PC-9 (cell line): ENCODE data around the gene GPRC5C. TPM values are rescaled to one million over a fixed set of nuclear protein-coding genes. Genes with fewer than 3 reads are reported as not detected.
A peak's percentile ranks its signal among the peaks of the same experiment; 100 is the strongest.

Experiments
- BruUV-seq: library from RNA; stranded (reverse); fragments of 400-500 nt; replicated peaks from 2 replicates; lab custom pipeline; 2021; lab: Mats Ljungman, UMichigan
- CTCF ChIA-PET: fragments of 300-600 bp; sonication (Branson Sonifier 250); formaldehyde crosslinking; loops from one replicate; lab custom pipeline; 2022; ENCODE audit warnings: antibody characterized with exemption; lab: Charles Lee
- POLR2A ChIA-PET: fragments of 300-600 bp; sonication (Branson Sonifier 250); formaldehyde crosslinking; loops from one replicate; lab custom pipeline; 2022; ENCODE audit warnings: antibody characterized with exemption; ENCODE audit not compliant: unreplicated experiment; lab: Charles Lee
- DNase-seq, 2 experiments: peaks; one replicate each; pipeline versions ENCODE4 v3.0.0 to v3.0.0-alpha.2; 2015 to 2022; ENCODE audit warnings: mixed read lengths in 1 of 2
- H2AFZ ChIP-seq: fragments of 200-600 bp; sonication (generic); 2 replicates; pipeline ENCODE4 v1.8.1; 2017; ENCODE audit warnings: antibody characterized with exemption
- H3F3A ChIP-seq: fragments of 200-600 bp; sonication (generic); 2 replicates; pipeline ENCODE4 v1.8.1; 2017; ENCODE audit warnings: antibody characterized with exemption, mild to moderate bottlenecking, low read depth; ENCODE audit not compliant: insufficient read depth
- H3K27ac ChIP-seq: fragments of 200-600 bp; sonication (generic); 2 replicates; pipeline ENCODE4 v1.6.1; 2016; ENCODE audit warnings: mixed run types
- H3K27me3 ChIP-seq: fragments of 200-600 bp; sonication (generic); 2 replicates; pipeline ENCODE4 v1.6.1; 2016; ENCODE audit warnings: low read depth, mixed run types; ENCODE audit not compliant: insufficient read depth
- H3K36me3 ChIP-seq: fragments of 200-600 bp; sonication (generic); 2 replicates; pipeline ENCODE4 v1.6.1; 2016; ENCODE audit warnings: low read depth, mixed run types
- H3K4me1 ChIP-seq: fragments of 200-600 bp; sonication (generic); replicated peaks from 2 replicates; pipeline ENCODE4 v1.6.1; 2016; ENCODE audit warnings: mixed run types; ENCODE audit not compliant: insufficient read depth
- H3K4me2 ChIP-seq: fragments of 200-600 bp; sonication (generic); 2 replicates; pipeline ENCODE4 v1.6.1; 2017; ENCODE audit warnings: mixed run types
- H3K4me3 ChIP-seq: fragments of 200-600 bp; sonication (generic); 2 replicates; pipeline ENCODE4 v1.6.1; 2016; ENCODE audit warnings: mixed run types
- H3K79me2 ChIP-seq: fragments of 200-600 bp; sonication (generic); 2 replicates; pipeline ENCODE4 v1.6.1; 2017; ENCODE audit warnings: low read depth, mixed run types
- H3K9me2 ChIP-seq: fragments of 200-600 bp; sonication (generic); 2 replicates; pipeline ENCODE4 v1.8.1; 2017; ENCODE audit warnings: mild to moderate bottlenecking; ENCODE audit not compliant: insufficient read depth
- H3K9me3 ChIP-seq: fragments of 200-600 bp; sonication (generic); 2 replicates; pipeline ENCODE4 v1.8.1; 2016; ENCODE audit warnings: low read depth; ENCODE audit not compliant: insufficient read depth
- H4K20me1 ChIP-seq: fragments of 200-600 bp; sonication (generic); 2 replicates; pipeline ENCODE4 v1.8.1; 2017; ENCODE audit not compliant: insufficient read depth
- EZH2 ChIP-seq: fragments of 200-600 bp; sonication (generic); IDR thresholded peaks from 2 replicates; pipeline ENCODE4 v1.8.0; 2017; ENCODE audit warnings: antibody characterized with exemption, low read depth
- intact Hi-C: fragments of 100-400 bp; cut with micrococcal nuclease; formaldehyde crosslinking; loops from one replicate; pipeline ENCODE4 v1.10.0; 2022; ENCODE audit not compliant: unreplicated experiment
- total RNA-seq: library from RNA; stranded (reverse); gene quantifications from 2 replicates; pipeline ENCODE4 v1.2.3, GENCODE V29; 2021
- TF ChIP-seq, protein P1 (sequence below): fragments of 200-600 bp; sonication (generic); conservative IDR thresholded peaks from 2 replicates; pipeline ENCODE4 v1.6.1; 2017; ENCODE audit warnings: mixed run types, antibody characterized with exemption, mild to moderate bottlenecking, moderate library complexity

Gene GPRC5C
- total RNA-seq, 1 experiment from 2014 or later, result 27.9 TPM

DNA sequence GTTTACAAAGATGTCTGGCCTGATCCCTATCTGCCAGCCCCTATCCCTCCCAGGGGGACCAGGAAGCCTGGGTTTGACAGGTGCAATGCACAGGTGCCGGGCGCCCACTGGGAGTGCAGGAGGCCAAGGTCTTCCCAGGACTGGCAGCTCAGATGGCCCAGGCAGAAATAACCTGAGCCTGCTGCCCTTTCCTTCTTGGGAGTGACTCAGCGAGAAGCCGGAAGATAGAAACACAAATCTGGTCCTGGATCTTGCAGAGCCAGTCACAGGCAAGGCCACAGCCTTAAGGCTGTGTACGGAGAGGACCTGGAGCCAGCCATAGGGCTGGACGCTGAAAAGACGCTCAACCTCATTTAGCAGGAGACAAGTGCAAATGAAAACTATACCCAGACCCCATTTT is 36.9 kb upstream of the GPRC5C start:
- H3K79me2 ChIP-seq, result no peaks in the 10 kb centered on the region
- BruUV-seq, result no TSS peak
- POLR2A ChIA-PET, result interaction anchor here (0.5 kb wide), 2 partner anchors 14 to 22 kb away, joined by 3 to 5 read pairs; no protein-coding TSS in a partner anchor
- TF ChIP-seq EZH2, result no peak
- H3K9me2 ChIP-seq, result no peaks in the 10 kb centered on the region
- H3K9me3 ChIP-seq, result no peaks in the 10 kb centered on the region
- peak overlapping the region; percentile 14; the same call in 1 of the 2 replicates for H3K27ac ChIP-seq
- no peaks in the 10 kb centered on the region for H3K36me3 ChIP-seq
- peaks cover 12% of the 10 kb centered on the region for H3K4me1 ChIP-seq
- H3K4me2 ChIP-seq, result peak overlapping the region; percentile 43
- no peak overlapping the region for H3K4me3 ChIP-seq
- intact Hi-C loops, result loop anchor here (5.0 kb wide), 1 partner anchor 57 kb away; no protein-coding TSS in a partner anchor
- CTCF ChIA-PET, result interaction anchor here (0.6 kb wide), 1 partner anchor 13 kb away, joined by 5 read pairs; no protein-coding TSS in a partner anchor
- H3F3A ChIP-seq, result no peaks in the 10 kb centered on the region
- H4K20me1 ChIP-seq, result no peaks in the 10 kb centered on the region
- peak; percentile 68 to 77 for DNase-seq
- no peaks in the 10 kb centered on the region for H3K27me3 ChIP-seq
- peak overlapping the region; percentile 10; the same call in 1 of the 2 replicates for H2AFZ ChIP-seq

DNA sequence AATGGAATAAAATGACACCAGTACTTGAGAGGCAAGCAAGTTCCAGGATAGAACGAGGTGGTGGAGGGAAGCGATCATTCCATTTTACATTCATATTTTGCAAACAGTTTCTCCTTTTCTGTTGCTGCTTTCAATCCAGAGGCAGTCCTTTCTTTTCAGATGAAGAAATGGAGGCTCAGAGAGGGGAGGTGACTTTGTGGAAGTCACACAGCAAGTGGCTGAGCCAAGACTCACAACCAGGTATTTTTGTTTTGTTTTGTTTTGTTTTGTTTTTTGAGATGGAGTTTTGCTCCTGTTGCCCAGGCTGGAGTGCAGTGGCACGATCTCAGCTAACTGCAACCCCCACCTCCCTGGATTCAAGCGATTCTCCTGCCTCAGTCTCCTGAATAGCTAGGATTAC is 35.3 kb upstream of the GPRC5C start:
- Histone ChIP-seq H3K79me2 (no peaks in the 10 kb centered on the region), H3K9me3 (no peaks in the 10 kb centered on the region), H3K27me3 (no peaks in the 10 kb centered on the region), H4K20me1 (no peaks in the 10 kb centered on the region), H3K9me2 (no peaks in the 10 kb centered on the region), H3K4me1 (peaks cover 12% of the 10 kb centered on the region), H3K4me3 (no peak overlapping the region), H3K27ac (no peak overlapping the region), H3F3A (no peaks in the 10 kb centered on the region), H3K4me2 (no peak overlapping the region), H2AFZ (no peak overlapping the region), H3K36me3 (no peaks in the 10 kb centered on the region)
- DNase-seq, result no peak
- intact Hi-C loops, result loop anchor here (5.0 kb wide), 1 partner anchor 56 kb away; no protein-coding TSS in a partner anchor
- CTCF ChIA-PET, result no interaction called here
- BruUV-seq, result no TSS peak
- TF ChIP-seq, protein P1, sequence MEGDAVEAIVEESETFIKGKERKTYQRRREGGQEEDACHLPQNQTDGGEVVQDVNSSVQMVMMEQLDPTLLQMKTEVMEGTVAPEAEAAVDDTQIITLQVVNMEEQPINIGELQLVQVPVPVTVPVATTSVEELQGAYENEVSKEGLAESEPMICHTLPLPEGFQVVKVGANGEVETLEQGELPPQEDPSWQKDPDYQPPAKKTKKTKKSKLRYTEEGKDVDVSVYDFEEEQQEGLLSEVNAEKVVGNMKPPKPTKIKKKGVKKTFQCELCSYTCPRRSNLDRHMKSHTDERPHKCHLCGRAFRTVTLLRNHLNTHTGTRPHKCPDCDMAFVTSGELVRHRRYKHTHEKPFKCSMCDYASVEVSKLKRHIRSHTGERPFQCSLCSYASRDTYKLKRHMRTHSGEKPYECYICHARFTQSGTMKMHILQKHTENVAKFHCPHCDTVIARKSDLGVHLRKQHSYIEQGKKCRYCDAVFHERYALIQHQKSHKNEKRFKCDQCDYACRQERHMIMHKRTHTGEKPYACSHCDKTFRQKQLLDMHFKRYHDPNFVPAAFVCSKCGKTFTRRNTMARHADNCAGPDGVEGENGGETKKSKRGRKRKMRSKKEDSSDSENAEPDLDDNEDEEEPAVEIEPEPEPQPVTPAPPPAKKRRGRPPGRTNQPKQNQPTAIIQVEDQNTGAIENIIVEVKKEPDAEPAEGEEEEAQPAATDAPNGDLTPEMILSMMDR, result no peak
- no peak for TF ChIP-seq EZH2
- POLR2A ChIA-PET, result no interaction called here

DNA sequence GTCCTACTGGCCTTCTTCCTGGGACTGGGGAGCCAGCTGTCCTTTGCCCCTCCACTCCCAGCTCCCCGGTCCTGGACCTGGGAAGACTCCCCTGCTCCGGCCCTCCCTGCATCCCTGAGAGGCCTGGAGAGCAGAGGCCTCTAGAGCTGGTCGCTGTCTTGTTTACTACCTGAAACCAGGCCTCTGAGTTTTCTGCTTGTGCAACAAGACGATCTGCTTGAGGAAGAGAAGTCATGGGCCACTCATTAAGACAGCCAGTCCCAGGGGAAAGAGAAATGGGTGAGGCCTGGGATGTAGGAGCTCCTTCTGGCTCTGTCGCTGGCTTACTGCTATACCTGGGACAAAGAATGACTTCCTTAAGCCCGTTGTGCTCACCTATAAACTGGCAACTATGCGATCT is 29.8 kb upstream of the GPRC5C start:
- TF ChIP-seq, protein P1, result no peak
- no peak for TF ChIP-seq EZH2
- BruUV-seq, result no TSS peak
- Histone ChIP-seq H3F3A (no peaks in the 10 kb centered on the region), H3K9me2 (no peaks in the 10 kb centered on the region), H3K36me3 (no peaks in the 10 kb centered on the region), H2AFZ (no peak overlapping the region), H3K27ac (no peak overlapping the region), H3K4me3 (no peak overlapping the region), H3K27me3 (no peaks in the 10 kb centered on the region), H3K4me1 (no peaks in the 10 kb centered on the region), H3K4me2 (no peak overlapping the region), H3K79me2 (no peaks in the 10 kb centered on the region), H3K9me3 (no peaks in the 10 kb centered on the region), H4K20me1 (no peaks in the 10 kb centered on the region)
- DNase-seq, result no peak
- ChIA-PET POLR2A (interaction anchor here (0.6 kb wide), 1 partner anchor 25 kb away, joined by 7 read pairs; no protein-coding TSS in a partner anchor), CTCF (no interaction called here)
- intact Hi-C loops, result no loop called here
